H9 (cell line): ENCODE measurements around the gene WDR87. TPM values are rescaled to one million over a fixed set of nuclear protein-coding genes. Genes with fewer than 3 reads are reported as not detected.

Source experiments
- DNase-seq: peaks from one replicate; pipeline ENCODE4 v3.0.0-alpha.2; 2017
- H2AFZ ChIP-seq: one replicate; pipeline ENCODE4 v1.6.1; 2013; ENCODE audit warnings: mild to moderate bottlenecking, low read length, control low read depth, moderate library complexity
- H2AK5ac ChIP-seq: 2 replicates; pipeline ENCODE4 v1.6.1; 2013; ENCODE audit warnings: low read length, control low read depth, mixed read lengths; ENCODE audit not compliant: insufficient read length
- H2BK120ac ChIP-seq: one replicate; pipeline ENCODE4 v1.6.1; 2013; ENCODE audit warnings: low read depth, mild to moderate bottlenecking, low read length, control low read depth, inconsistent platforms; ENCODE audit not compliant: poor library complexity, severe bottlenecking
- H2BK12ac ChIP-seq: 2 replicates; pipeline ENCODE4 v1.6.1; 2013; ENCODE audit warnings: low read length, control low read depth, mixed read lengths, low read depth; ENCODE audit not compliant: insufficient read length
- H2BK15ac ChIP-seq: 2 replicates; pipeline ENCODE4 v1.6.1; 2013; ENCODE audit warnings: low read depth, low read length, control low read depth
- H2BK20ac ChIP-seq: one replicate; pipeline ENCODE4 v1.6.1; 2013; ENCODE audit warnings: low read depth, mild to moderate bottlenecking, low read length, control low read depth, inconsistent platforms; ENCODE audit not compliant: poor library complexity, severe bottlenecking
- H2BK5ac ChIP-seq: 2 replicates; pipeline ENCODE4 v1.6.1; 2013; ENCODE audit warnings: low read length, control low read depth, mixed read lengths; ENCODE audit not compliant: insufficient read length
- H3K14ac ChIP-seq: 2 replicates; pipeline ENCODE4 v1.6.1; 2013; ENCODE audit warnings: low read length, control low read depth; ENCODE audit not compliant: insufficient read depth
- H3K18ac ChIP-seq: 2 replicates; pipeline ENCODE4 v1.6.1; 2013; ENCODE audit warnings: low read depth, mild to moderate bottlenecking, mixed read lengths, low read length, control low read depth; ENCODE audit not compliant: insufficient read length
- H3K23ac ChIP-seq: 2 replicates; pipeline ENCODE4 v1.6.1; 2013; ENCODE audit warnings: low read length, control low read depth, mixed read lengths, low read depth; ENCODE audit not compliant: insufficient read length
- H3K23me2 ChIP-seq: 2 replicates; pipeline ENCODE4 v1.6.1; 2013; ENCODE audit warnings: low read depth, mild to moderate bottlenecking, mixed read lengths, low read length, control low read depth; ENCODE audit not compliant: insufficient read length, poor library complexity, severe bottlenecking
- H3K27ac ChIP-seq: 2 replicates; pipeline ENCODE4 v1.5.1; 2013; ENCODE audit warnings: low read length, control low read depth, mixed read lengths, low read depth; ENCODE audit not compliant: insufficient read length
- H3K27me3 ChIP-seq: 2 replicates; pipeline ENCODE4 v1.6.1; 2013; ENCODE audit warnings: low read length, control low read depth, inconsistent platforms; ENCODE audit not compliant: insufficient read depth
- H3K4ac ChIP-seq: 2 replicates; pipeline ENCODE4 v1.6.1; 2013; ENCODE audit warnings: low read depth, mild to moderate bottlenecking, control low read depth, inconsistent platforms, low read length, moderate library complexity
- H3K4me1 ChIP-seq: 2 replicates; pipeline ENCODE4 v1.6.1; 2013; ENCODE audit warnings: low read length, control low read depth, inconsistent platforms; ENCODE audit not compliant: insufficient read depth
- H3K4me2 ChIP-seq: 2 replicates; pipeline ENCODE4 v1.6.1; 2013; ENCODE audit warnings: low read length, control low read depth, mixed read lengths; ENCODE audit not compliant: insufficient read length, insufficient read depth
- H3K56ac ChIP-seq: 2 replicates; pipeline ENCODE4 v1.6.1; 2013; ENCODE audit warnings: low read depth, mild to moderate bottlenecking, mixed read lengths, low read length, control low read depth; ENCODE audit not compliant: insufficient read length
- H3K79me1 ChIP-seq: 2 replicates; pipeline ENCODE4 v1.6.1; 2013; ENCODE audit warnings: low read depth, mild to moderate bottlenecking, moderate library complexity, low read length, control low read depth, inconsistent platforms; ENCODE audit not compliant: insufficient read depth, poor library complexity, severe bottlenecking
- H3K79me2 ChIP-seq: 2 replicates; pipeline ENCODE4 v1.6.1; 2013; ENCODE audit warnings: low read length, control low read depth, inconsistent platforms; ENCODE audit not compliant: insufficient read depth
- H3K9ac ChIP-seq: 2 replicates; pipeline ENCODE4 v1.6.1; 2013; ENCODE audit warnings: low read length, control low read depth, mixed read lengths; ENCODE audit not compliant: insufficient read length; ENCODE audit errors: extremely low read depth
- H3K9me3 ChIP-seq: one replicate; pipeline ENCODE4 v1.6.1; 2013; ENCODE audit warnings: low read depth, low read length, inconsistent platforms; ENCODE audit not compliant: control insufficient read depth
- H3T11ph ChIP-seq: one replicate; pipeline ENCODE4 v1.6.1; 2013; ENCODE audit warnings: mild to moderate bottlenecking, low read length, control low read depth, inconsistent platforms
- H4K20me1 ChIP-seq: one replicate; pipeline ENCODE4 v1.6.1; 2013; ENCODE audit not compliant: control insufficient read depth, insufficient read length, insufficient read depth
- H4K5ac ChIP-seq: 2 replicates; pipeline ENCODE4 v1.6.1; 2013; ENCODE audit warnings: low read depth, mild to moderate bottlenecking, mixed read lengths, low read length, control low read depth; ENCODE audit not compliant: insufficient read length
- H4K8ac ChIP-seq: replicated peaks from 2 replicates; pipeline ENCODE4 v1.6.1; 2013; ENCODE audit warnings: low read length, control low read depth, mixed read lengths, low read depth; ENCODE audit not compliant: insufficient read length
- H4K91ac ChIP-seq: 2 replicates; pipeline ENCODE4 v1.6.1; 2013; ENCODE audit warnings: low read depth, mild to moderate bottlenecking, moderate library complexity, mixed read lengths, low read length, control low read depth; ENCODE audit not compliant: insufficient read length
- H3K27ac Mint-ChIP-seq, 3 experiments: 2 replicates in 2 of 3; 3 replicates in 1 of 3; pipeline ENCODE4 v1.8.0; 2020 to 2021; ENCODE audit warnings: mixed read lengths in 3 of 3, mild to moderate bottlenecking in 1 of 3, moderate library complexity in 1 of 3
- H3K27me3 Mint-ChIP-seq: 2 replicates; pipeline ENCODE4 v1.8.0; 2021; ENCODE audit warnings: low read depth, mild to moderate bottlenecking, moderate library complexity, mixed read lengths
- H3K36me3 Mint-ChIP-seq, 3 experiments: 2 replicates in 2 of 3; 3 replicates in 1 of 3; pipeline ENCODE4 v1.8.0; 2020 to 2021; ENCODE audit warnings: low read depth in 3 of 3, mixed read lengths in 3 of 3; ENCODE audit not compliant: insufficient read depth in 1 of 3
- H3K4me1 Mint-ChIP-seq, 2 experiments: 2 replicates each; pipeline ENCODE4 v1.8.0; 2020; ENCODE audit warnings: mixed read lengths in 2 of 2
- H3K4me3 Mint-ChIP-seq, 2 experiments: 2 replicates in 1 of 2; 3 replicates in 1 of 2; pipeline ENCODE4 v1.8.0; 2020 to 2021; ENCODE audit warnings: mild to moderate bottlenecking in 2 of 2, mixed read lengths in 2 of 2, moderate library complexity in 1 of 2
- H3K9me3 Mint-ChIP-seq, 2 experiments: 2 replicates in 1 of 2; 3 replicates in 1 of 2; pipeline ENCODE4 v1.8.0; 2020; ENCODE audit warnings: mild to moderate bottlenecking in 2 of 2, mixed read lengths in 2 of 2, moderate library complexity in 1 of 2
- CTCF ChIP-seq: fragments of 200-600 bp; sonication (generic); conservative IDR thresholded peaks from 3 replicates; pipeline ENCODE4 v1.8.0; 2021; ENCODE audit warnings: antibody characterized with exemption, mild to moderate bottlenecking
- WGBS: extraction: QIAGEN DNeasy Blood & Tissue Kit; methylation state at CpG from one replicate; pipeline ENCODE4 v1.1.7; 2013; ENCODE audit warnings: missing lambda C conversion rate, low lambda C conversion rate, mixed read lengths; ENCODE audit not compliant: insufficient read length; ENCODE audit errors: extremely low coverage; 5-methylcytosine and 5-hydroxymethylcytosine counted together
- total RNA-seq: library from RNA; stranded (reverse); gene quantifications from 2 replicates; pipeline ENCODE4 v1.2.1, GENCODE V29; 2021

The WDR87 gene
- total RNA-seq, 1 experiment from 2014 or later: not detected

- H3K79me2 ChIP-seq: peaks cover 2% of the 10 kb centered on the region; the same call in 1 of the 2 replicates
- no peak overlapping the region for H2AK5ac ChIP-seq
- no peak overlapping the region for H2BK15ac ChIP-seq
- no peak overlapping the region for H4K8ac ChIP-seq
- H3T11ph ChIP-seq: no peak overlapping the region
- no peak overlapping the region for H2AFZ ChIP-seq
- DNase-seq: no peak
- H3K56ac ChIP-seq: no peak overlapping the region
- H3K36me3 Mint-ChIP-seq: no peaks in the 10 kb centered on the region; a peak in 1 of 7 replicates
- H3K9me3 Mint-ChIP-seq: no peaks in the 10 kb centered on the region
- H3K9ac ChIP-seq: no peak overlapping the region
- no peaks in the 10 kb centered on the region for H4K20me1 ChIP-seq
- H2BK12ac ChIP-seq: no peak overlapping the region
- no peak overlapping the region for H2BK120ac ChIP-seq
- H4K5ac ChIP-seq: no peak overlapping the region
- H3K4me1 ChIP-seq: no peaks in the 10 kb centered on the region
- H3K23me2 ChIP-seq: no peaks in the 10 kb centered on the region
- H2BK20ac ChIP-seq: no peak overlapping the region
- no peak for TF ChIP-seq CTCF
- H3K23ac ChIP-seq: no peak overlapping the region
- no peak overlapping the region for H2BK5ac ChIP-seq
- H3K14ac ChIP-seq: no peak overlapping the region
- H4K91ac ChIP-seq: no peak overlapping the region
- no peaks in the 10 kb centered on the region for H3K27me3 Mint-ChIP-seq
- H3K4me2 ChIP-seq: no peak overlapping the region
- peaks cover 19% of the 10 kb centered on the region in 2 experiments for H3K4me1 Mint-ChIP-seq
- H3K79me1 ChIP-seq: no peaks in the 10 kb centered on the region
- peak overlapping the region in 2 of 3 experiments; percentile 29 to 71; a peak in 3 of 7 replicates for H3K27ac Mint-ChIP-seq
- no peak overlapping the region for H3K4me3 Mint-ChIP-seq
- H3K18ac ChIP-seq: no peak overlapping the region
- no peaks in the 10 kb centered on the region for H3K27me3 ChIP-seq
- H3K9me3 ChIP-seq: no peaks in the 10 kb centered on the region
- H3K27ac ChIP-seq: no peak overlapping the region
- WGBS: no CpG with 5 or more reads among the region's 5 CpGs
- H3K4ac ChIP-seq: no peak overlapping the region
Observed at GRCh38 chr19:37947778-37948177, 41.4 kb upstream of the WDR87 start.
